Right atrium auricular region (tissue), 2 donors: ENCODE data around the gene INSYN1. TPM values are rescaled to one million over a fixed set of nuclear protein-coding genes. Genes with fewer than 3 reads are reported as not detected.

Experiments used
- total RNA-seq, 2 donors: library from RNA; depleted of rRNA; stranded (reverse); fragments of >200 nt; gene quantifications; one replicate each; pipeline ENCODE4 v1.1.0, GENCODE V29; 2016

Gene INSYN1
- total RNA-seq, 2 donors from 2014 or later: 32.7 to 68.5 TPM

Other genes with a start within 250 kb of the INSYN1 start
- 100 to 1,000 TPM; 186 to 225 TPM for gene NPTN, start 120.0 kb downstream of the INSYN1 start, total RNA-seq
- 10 to 100 TPM; 31.2 to 60.4 TPM for gene CD276, start 69.0 kb downstream of the INSYN1 start, total RNA-seq
- not detected for gene TBC1D21, start 120.2 kb upstream of the INSYN1 start, total RNA-seq
- 10 to 100 TPM; 22.2 to 59.0 TPM for gene LOXL1, start 173.1 kb upstream of the INSYN1 start, total RNA-seq
- 10 to 100 TPM; 11.8 to 23.5 TPM for gene STOML1, start 238.9 kb upstream of the INSYN1 start, total RNA-seq
- 10 to 100 TPM; 27.3 to 36.1 TPM for gene PML, start 241.4 kb upstream of the INSYN1 start, total RNA-seq